Mucosa of descending colon (tissue), 3 donors: ENCODE data around the gene SDR42E2. TPM values are rescaled to one million over a fixed set of nuclear protein-coding genes. Genes with fewer than 3 reads are reported as not detected.

ENCODE experiments used
- ATAC-seq: fragments of 200-7000 bp; cut with Tn5 transposase; one replicate; pipeline ENCODE4 v1.9.1; 2020; ENCODE audit warnings: mild to moderate bottlenecking, moderate library complexity
- DNase-seq, 3 donors: peaks; one replicate each; pipeline ENCODE4 v3.0.0-alpha.2; 2020
- H3K36me3 ChIP-seq: fragments of 200-600 bp; one replicate; pipeline ENCODE4 v1.8.0; 2021; ENCODE audit warnings: low read depth, mild to moderate bottlenecking
- H3K4me1 ChIP-seq: fragments of 200-600 bp; one replicate; pipeline ENCODE4 v1.8.0; 2021; ENCODE audit warnings: low read depth, mild to moderate bottlenecking
- H3K4me3 ChIP-seq: fragments of 200-600 bp; one replicate; pipeline ENCODE4 v1.8.0; 2021; ENCODE audit warnings: mild to moderate bottlenecking
- H3K9me3 ChIP-seq: fragments of 200-600 bp; one replicate; pipeline ENCODE4 v1.8.0; 2021; ENCODE audit warnings: mild to moderate bottlenecking
- CTCF ChIP-seq: fragments of 200-600 bp; IDR thresholded peaks from one replicate; pipeline ENCODE4 v1.8.0; 2022; ENCODE audit warnings: antibody characterized with exemption, mild to moderate bottlenecking
- intact Hi-C, 2 donors: fragments of 100-400 bp; cut with DNase I in 1 of 2; cut with micrococcal nuclease in 1 of 2; formaldehyde crosslinking; loops; one replicate each; pipeline versions ENCODE4 v1.11.0 to v1.11.1; 2022; cut with DNase I, micrococcal nuclease
- total RNA-seq, 3 donors: library from RNA; stranded (reverse); fragmentation: NEBNext Ultra II Directional in 2 of 3; extraction: Animal tissue kit (Norgen Biotek cat#: 25700) in 2 of 3; gene quantifications; one replicate each; pipeline versions ENCODE4 v1.2.1 to v1.2.4, GENCODE V29; 2021 to 2023
- donor health status: DM: no; HTN: no; CAD: no; lungs with moderate emphysema.
- donor health status: DM: no; HTN: no; CAD: no.
- donor health status: DM: no; HTN: yes; CAD: no.

Gene SDR42E2
- total RNA-seq, 3 donors from 2014 or later: not detected

- ATAC-seq (no peak), DNase-seq (no peak)
- Histone ChIP-seq H3K4me1 (no peaks in the 10 kb centered on the region), H3K9me3 (no peaks in the 10 kb centered on the region), H3K36me3 (no peaks in the 10 kb centered on the region), H3K4me3 (no peak overlapping the region)
- intact Hi-C loops: no loop called here
- TF ChIP-seq CTCF: no peak
Observed at GRCh38 chr16:22177968-22178930, 15.9 kb downstream of the SDR42E2 start.

- Histone ChIP-seq H3K9me3 (no peaks in the 10 kb centered on the region), H3K36me3 (no peaks in the 10 kb centered on the region), H3K4me1 (no peaks in the 10 kb centered on the region), H3K4me3 (no peak overlapping the region)
- TF ChIP-seq CTCF: no peak
- DNase-seq: no peak
- no peak for ATAC-seq
- intact Hi-C loops: loop anchor here (10.0 kb wide), 2 partner anchors 167 to 177 kb away; partner anchors contain the start of genes MOSMO (in 1 of the 2) and PDZD9 (in 1 of the 2)
Observed at GRCh38 chr16:22181426-22181825, 19.1 kb downstream of the SDR42E2 start.

- Histone ChIP-seq H3K4me1 (no peaks in the 10 kb centered on the region), H3K36me3 (no peaks in the 10 kb centered on the region), H3K4me3 (no peak overlapping the region), H3K9me3 (no peaks in the 10 kb centered on the region)
- ATAC-seq (no peak), DNase-seq (no peak)
- intact Hi-C loops: loop anchor here (10.0 kb wide), 2 partner anchors 167 to 177 kb away; partner anchors contain the start of genes MOSMO (in 1 of the 2) and PDZD9 (in 1 of the 2)
- no peak for TF ChIP-seq CTCF
Observed at GRCh38 chr16:22181843-22182242, 19.5 kb downstream of the SDR42E2 start.

- DNase-seq: no peak
- Histone ChIP-seq H3K36me3 (no peaks in the 10 kb centered on the region), H3K4me3 (no peak overlapping the region), H3K4me1 (peaks cover 2% of the 10 kb centered on the region), H3K9me3 (no peaks in the 10 kb centered on the region)
- intact Hi-C loops: loop anchor here (10.0 kb wide), 2 partner anchors 169 to 179 kb away; partner anchors contain the start of genes MOSMO (in 1 of the 2) and PDZD9 (in 1 of the 2)
- ATAC-seq: no peak
- TF ChIP-seq CTCF: no peak
Observed at GRCh38 chr16:22183335-22183734, 21.0 kb downstream of the SDR42E2 start.

GRCh38 chr16:22183901-22184614, 21.8 kb downstream of the SDR42E2 start:
- no peak for ATAC-seq
- no peaks in the 10 kb centered on the region for H3K36me3 ChIP-seq
- H3K4me3 ChIP-seq: no peak overlapping the region
- intact Hi-C loops: loop anchor here (10.0 kb wide), 2 partner anchors 169 to 179 kb away; partner anchors contain the start of genes MOSMO (in 1 of the 2) and PDZD9 (in 1 of the 2)
- H3K9me3 ChIP-seq: no peaks in the 10 kb centered on the region
- H3K4me1 ChIP-seq: peaks cover 9% of the 10 kb centered on the region
- no peak for TF ChIP-seq CTCF
- no peak for DNase-seq
